ENCODE measurements around the gene AGBL1.

AGBL1 gene

GRCh38 chr15:86700864-86701610, 621.4 kb downstream of the AGBL1 start:
- FAIRE-seq, result no peak
- TF ChIP-seq CTCF (IDR thresholded peaks at IDR 0.05; ENCODE audit: insufficient read depth, missing control alignments), result no peak
- DNase-seq (ENCODE audit: insufficient read length, low spot score), result no peak

- no peak for TF ChIP-seq CTCF (IDR thresholded peaks at IDR 0.05; ENCODE audit: insufficient read depth, missing control alignments)
- no peak for FAIRE-seq
- DNase-seq (ENCODE audit: insufficient read length, low spot score), result no peak
These were observed 621.9 kb downstream of the AGBL1 start for GRCh38 chr15:86701611-86701963.

- no peak for TF ChIP-seq CTCF (IDR thresholded peaks at IDR 0.05; ENCODE audit: insufficient read depth, missing control alignments)
- no peak for FAIRE-seq
- DNase-seq (ENCODE audit: insufficient read length, low spot score), result no peak
These were observed 627.1 kb downstream of the AGBL1 start for GRCh38 chr15:86706813-86707212.

GRCh38 chr15:86711476-86711875, 631.8 kb downstream of the AGBL1 start:
- no peak for DNase-seq (ENCODE audit: insufficient read length, low spot score)
- FAIRE-seq, result no peak
- TF ChIP-seq CTCF (IDR thresholded peaks at IDR 0.05; ENCODE audit: insufficient read depth, missing control alignments), result no peak

GRCh38 chr15:86714241-86714640, 634.6 kb downstream of the AGBL1 start:
- no peak for DNase-seq (ENCODE audit: insufficient read length, low spot score)
- TF ChIP-seq CTCF (IDR thresholded peaks at IDR 0.05; ENCODE audit: insufficient read depth, missing control alignments), result no peak
- no peak for FAIRE-seq

- no peak for TF ChIP-seq CTCF (IDR thresholded peaks at IDR 0.05; ENCODE audit: insufficient read depth, missing control alignments)
- FAIRE-seq, result no peak
These were observed 646.0 kb downstream of the AGBL1 start for GRCh38 chr15:86725628-86726027.

GRCh38 chr15:86735247-86736040, 655.8 kb downstream of the AGBL1 start:
- no peak for DNase-seq (ENCODE audit: insufficient read length, low spot score)
- TF ChIP-seq CTCF (IDR thresholded peaks at IDR 0.05; ENCODE audit: insufficient read depth, missing control alignments), result no peak
- no peak for FAIRE-seq

More at GRCh38 chr15:86725628-86726027, 646.0 kb downstream of the AGBL1 start:
- DNase-seq (ENCODE audit: insufficient read length, low spot score), result no peak
